ENCODE measurements around the gene GTF3C1. TPM values are rescaled to one million over a fixed set of nuclear protein-coding genes. Genes with fewer than 3 reads are reported as not detected.

Gene GTF3C1
- total and polyA plus RNA-seq, 2 of the 13 experiments (the other 11 are each of a cell fraction or from before 2014, with no cell fraction given) = 29.2 to 72.7 TPM

DNA sequence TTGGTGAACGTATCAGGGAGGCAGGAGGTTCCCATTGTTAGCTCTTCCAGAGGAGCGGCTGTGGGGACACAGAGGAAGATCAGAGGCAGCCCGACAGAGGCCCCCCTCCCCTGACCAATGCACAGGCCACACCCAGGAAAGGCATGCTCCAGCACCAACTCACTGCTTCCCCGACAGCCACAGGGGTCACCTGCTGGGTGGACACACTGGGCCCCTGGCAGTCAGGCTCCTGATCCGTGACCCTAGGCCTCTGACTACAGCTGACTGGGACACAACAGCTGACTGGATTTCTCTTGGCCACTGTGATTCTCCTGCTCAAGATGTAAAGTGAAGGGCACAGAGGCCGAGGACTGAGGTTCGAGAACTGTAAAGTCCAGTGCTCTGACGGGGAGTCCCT is 84.2 kb downstream of the GTF3C1 start:
- Histone ChIP-seq H4K20me1 (ENCODE audit: insufficient read depth, low read length) (no peaks in the 10 kb centered on the region), H3K27me3 (ENCODE audit: control insufficient read depth in 1 of 2, insufficient read depth in 2 of 2, low read length in 2 of 2) (no peaks in the 10 kb centered on the region), H3K79me2 (ENCODE audit: insufficient read depth, low read length) (no peaks in the 10 kb centered on the region), H3K4me1 (ENCODE audit: insufficient read depth, low read length) (peaks cover 9% of the 10 kb centered on the region), H3K36me3 (replicated peaks in 1 of 2; ENCODE audit: control insufficient read depth in 1 of 2, insufficient read depth in 2 of 2, low read length in 2 of 2) (peaks cover 73 to 98% of the 10 kb centered on the region in 2 experiments), H3K9me3 (ENCODE audit: low read length) (no peaks in the 10 kb centered on the region), H3K4me3 (replicated peaks in 1 of 3; ENCODE audit: insufficient read depth in 1 of 3, low read depth in 2 of 3, low read length in 3 of 3) (no peak overlapping the region), H3K9ac (ENCODE audit: insufficient read depth, low read depth, low read length) (no peak overlapping the region), H2AFZ (ENCODE audit: low read length) (no peak overlapping the region), H3K27ac (ENCODE audit: extremely low read length, insufficient read depth, low read length) (no peak overlapping the region), H3K4me2 (ENCODE audit: low read depth, low read length) (no peak overlapping the region)
- BruUV-seq (replicated peaks) = no TSS peak
- intact Hi-C loops (cut with micrococcal nuclease; ENCODE audit: unreplicated experiment) (no loop called here), in situ Hi-C loops (cut with HindIII; ENCODE audit: extremely low pct_ligation_motif_present, low pct_unique_long_range_greater_than_20kb) (no loop called here)
- DNase-seq (ENCODE audit: low spot score) (no peak), FAIRE-seq (no peak), ATAC-seq (no peak)
- 95% methylated on average over 7 of the region's 8 CpGs for WGBS (ENCODE audit: low lambda C conversion rate)
- ChIA-PET CTCF (ENCODE audit: low intra/inter-chr PET ratio, low total read pairs) (no interaction called here), POLR2A (no interaction called here)
- no peak for TF ChIP-seq MED1 (CRISPR knock-in tag; IDR thresholded peaks at IDR 0.05)
- no peak for TF ChIP-seq KDM5B (CRISPR knock-in tag; IDR thresholded peaks at IDR 0.05; ENCODE audit: borderline replicate concordance)
- TF ChIP-seq MEIS1 (CRISPR knock-in tag; IDR thresholded peaks at IDR 0.05; ENCODE audit: borderline replicate concordance) = no peak
- no peak for TF ChIP-seq RAD51 (IDR thresholded peaks at IDR 0.05; ENCODE audit: borderline replicate concordance)
- TF ChIP-seq ZNF670 (CRISPR knock-in tag; IDR thresholded peaks at IDR 0.05; ENCODE audit: borderline replicate concordance) = no peak
- TF ChIP-seq HNF4G (IDR thresholded peaks at IDR 0.05; ENCODE audit: borderline replicate concordance, low read depth, low read length) = no peak
- no peak for TF ChIP-seq HNF4G (CRISPR knock-in tag; IDR thresholded peaks at IDR 0.05; ENCODE audit: borderline replicate concordance, low read depth)
- TF ChIP-seq SMYD3 (CRISPR knock-in tag; IDR thresholded peaks at IDR 0.05) = no peak
- no peak for TF ChIP-seq ZNF839 (CRISPR knock-in tag; IDR thresholded peaks at IDR 0.05; ENCODE audit: borderline replicate concordance)
- TF ChIP-seq HOXA3 (CRISPR knock-in tag; IDR thresholded peaks at IDR 0.05) = no peak
- TF ChIP-seq ZNF12 (CRISPR knock-in tag; IDR thresholded peaks at IDR 0.05) = no peak
- TF ChIP-seq, protein P1, sequence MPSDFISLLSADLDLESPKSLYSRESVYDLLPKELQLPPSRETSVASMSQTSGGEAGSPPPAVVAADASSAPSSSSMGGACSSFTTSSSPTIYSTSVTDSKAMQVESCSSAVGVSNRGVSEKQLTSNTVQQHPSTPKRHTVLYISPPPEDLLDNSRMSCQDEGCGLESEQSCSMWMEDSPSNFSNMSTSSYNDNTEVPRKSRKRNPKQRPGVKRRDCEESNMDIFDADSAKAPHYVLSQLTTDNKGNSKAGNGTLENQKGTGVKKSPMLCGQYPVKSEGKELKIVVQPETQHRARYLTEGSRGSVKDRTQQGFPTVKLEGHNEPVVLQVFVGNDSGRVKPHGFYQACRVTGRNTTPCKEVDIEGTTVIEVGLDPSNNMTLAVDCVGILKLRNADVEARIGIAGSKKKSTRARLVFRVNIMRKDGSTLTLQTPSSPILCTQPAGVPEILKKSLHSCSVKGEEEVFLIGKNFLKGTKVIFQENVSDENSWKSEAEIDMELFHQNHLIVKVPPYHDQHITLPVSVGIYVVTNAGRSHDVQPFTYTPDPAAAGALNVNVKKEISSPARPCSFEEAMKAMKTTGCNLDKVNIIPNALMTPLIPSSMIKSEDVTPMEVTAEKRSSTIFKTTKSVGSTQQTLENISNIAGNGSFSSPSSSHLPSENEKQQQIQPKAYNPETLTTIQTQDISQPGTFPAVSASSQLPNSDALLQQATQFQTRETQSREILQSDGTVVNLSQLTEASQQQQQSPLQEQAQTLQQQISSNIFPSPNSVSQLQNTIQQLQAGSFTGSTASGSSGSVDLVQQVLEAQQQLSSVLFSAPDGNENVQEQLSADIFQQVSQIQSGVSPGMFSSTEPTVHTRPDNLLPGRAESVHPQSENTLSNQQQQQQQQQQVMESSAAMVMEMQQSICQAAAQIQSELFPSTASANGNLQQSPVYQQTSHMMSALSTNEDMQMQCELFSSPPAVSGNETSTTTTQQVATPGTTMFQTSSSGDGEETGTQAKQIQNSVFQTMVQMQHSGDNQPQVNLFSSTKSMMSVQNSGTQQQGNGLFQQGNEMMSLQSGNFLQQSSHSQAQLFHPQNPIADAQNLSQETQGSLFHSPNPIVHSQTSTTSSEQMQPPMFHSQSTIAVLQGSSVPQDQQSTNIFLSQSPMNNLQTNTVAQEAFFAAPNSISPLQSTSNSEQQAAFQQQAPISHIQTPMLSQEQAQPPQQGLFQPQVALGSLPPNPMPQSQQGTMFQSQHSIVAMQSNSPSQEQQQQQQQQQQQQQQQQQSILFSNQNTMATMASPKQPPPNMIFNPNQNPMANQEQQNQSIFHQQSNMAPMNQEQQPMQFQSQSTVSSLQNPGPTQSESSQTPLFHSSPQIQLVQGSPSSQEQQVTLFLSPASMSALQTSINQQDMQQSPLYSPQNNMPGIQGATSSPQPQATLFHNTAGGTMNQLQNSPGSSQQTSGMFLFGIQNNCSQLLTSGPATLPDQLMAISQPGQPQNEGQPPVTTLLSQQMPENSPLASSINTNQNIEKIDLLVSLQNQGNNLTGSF (CRISPR knock-in tag; IDR thresholded peaks at IDR 0.05) = no peak
- TF ChIP-seq, protein P2, sequence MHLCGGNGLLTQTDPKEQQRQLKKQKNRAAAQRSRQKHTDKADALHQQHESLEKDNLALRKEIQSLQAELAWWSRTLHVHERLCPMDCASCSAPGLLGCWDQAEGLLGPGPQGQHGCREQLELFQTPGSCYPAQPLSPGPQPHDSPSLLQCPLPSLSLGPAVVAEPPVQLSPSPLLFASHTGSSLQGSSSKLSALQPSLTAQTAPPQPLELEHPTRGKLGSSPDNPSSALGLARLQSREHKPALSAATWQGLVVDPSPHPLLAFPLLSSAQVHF (CRISPR knock-in tag; IDR thresholded peaks at IDR 0.05) = no peak
- TF ChIP-seq ZNF549 (CRISPR knock-in tag; IDR thresholded peaks at IDR 0.05) = no peak
- no peak for TF ChIP-seq KMT2A (CRISPR knock-in tag; IDR thresholded peaks at IDR 0.05)
- TF ChIP-seq PRPF4 (IDR thresholded peaks at IDR 0.05; ENCODE audit: low read depth, low read length, poor library complexity, severe bottlenecking) = no peak
- TF ChIP-seq ZFP36L1 (CRISPR knock-in tag; IDR thresholded peaks at IDR 0.05) = no peak
- no peak for TF ChIP-seq ZNF558 (CRISPR knock-in tag; IDR thresholded peaks at IDR 0.05; ENCODE audit: borderline replicate concordance)

Data from HepG2 (cell line).